ENCODE measurements around the gene EYA2.

GRCh38 chr20:47133809-47134456 is 239.3 kb downstream of the EYA2 start:
- TF ChIP-seq CTCF (conservative IDR thresholded peaks at IDR 0.05): no peak
- TF ChIP-seq ZFX (IDR thresholded peaks at IDR 0.05): no peak

Data from C4-2B (cell line).